Measurements from ENCODE around the gene PRICKLE3. TPM values are rescaled to one million over a fixed set of nuclear protein-coding genes. Genes with fewer than 3 reads are reported as not detected.
"Not testable (repeated sequence)": the region's sequence is repeated elsewhere in the genome, so short reads cannot be mapped to it uniquely, and the experiment has no call there.

PRICKLE3 gene
- total RNA-seq, 1 donor from 2014 or later, result 9.9 TPM

DNA sequence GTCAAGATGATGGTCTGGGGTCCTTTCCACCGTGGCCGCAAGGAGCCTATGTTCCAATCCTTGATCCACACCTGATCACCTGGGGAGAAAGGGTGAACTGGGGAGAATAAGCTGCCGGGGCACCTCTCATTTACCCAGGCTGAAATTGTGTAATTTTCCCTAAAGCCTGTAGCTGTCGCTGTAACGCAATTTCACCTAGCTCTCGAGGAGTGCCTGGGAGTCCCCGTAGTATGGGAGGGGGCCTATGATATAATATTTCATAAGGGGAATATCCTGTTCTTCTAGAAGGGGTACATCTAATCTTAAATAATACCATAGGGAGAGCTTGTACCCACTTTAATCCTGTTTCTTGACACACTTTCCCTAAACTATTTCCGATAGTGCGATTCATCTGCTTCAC, 43.9 kb downstream of the PRICKLE3 start:
- ATAC-seq; intact Hi-C loops (cut with DNase I); DNase-seq (ENCODE audit: low spot score): not testable (repeated sequence)

DNA sequence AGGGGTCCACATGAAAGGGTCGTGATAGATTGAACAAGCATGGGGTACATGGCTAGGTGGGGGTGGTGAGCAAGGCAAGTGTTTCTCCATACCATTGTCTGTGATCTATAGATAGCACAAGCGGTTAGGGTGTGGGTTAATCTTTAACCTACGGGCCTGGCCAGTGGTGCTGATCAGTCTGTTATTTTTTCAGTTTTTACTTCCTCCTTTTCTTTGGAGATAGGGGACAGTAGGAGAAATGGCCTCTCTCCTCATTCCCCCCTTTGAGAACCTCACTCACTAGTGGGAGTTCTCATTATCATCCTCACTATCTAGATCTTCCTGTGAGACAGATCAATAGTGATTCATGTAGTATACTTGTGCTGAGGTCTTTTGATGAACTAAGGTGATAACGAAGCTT, 46.5 kb downstream of the PRICKLE3 start:
- ATAC-seq (no peak), DNase-seq (ENCODE audit: low spot score) (no peak)
- intact Hi-C loops (cut with DNase I), result no loop called here

DNA sequence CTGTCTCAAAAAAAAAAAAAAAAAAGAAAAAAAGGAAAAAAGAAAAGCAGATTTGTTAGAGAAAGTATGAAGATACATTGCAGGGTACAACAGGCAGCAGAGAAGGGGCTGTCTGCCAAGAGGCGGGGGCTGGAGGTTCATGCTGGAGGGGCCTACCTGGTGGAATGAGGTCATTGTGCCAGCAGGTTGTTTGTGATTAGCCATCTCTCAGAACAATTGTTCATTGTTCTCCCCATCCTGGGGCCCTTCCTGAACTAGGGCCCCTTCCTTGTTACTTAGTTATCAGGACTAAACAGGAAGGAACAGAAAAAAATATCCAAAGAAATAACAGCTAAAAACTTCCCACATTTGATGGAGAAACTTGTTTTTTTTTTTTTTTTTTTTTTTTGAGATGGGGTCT, 48.7 kb downstream of the PRICKLE3 start:
- ATAC-seq (no peak), DNase-seq (ENCODE audit: low spot score) (no peak)
- intact Hi-C loops (cut with DNase I), result no loop called here

DNA sequence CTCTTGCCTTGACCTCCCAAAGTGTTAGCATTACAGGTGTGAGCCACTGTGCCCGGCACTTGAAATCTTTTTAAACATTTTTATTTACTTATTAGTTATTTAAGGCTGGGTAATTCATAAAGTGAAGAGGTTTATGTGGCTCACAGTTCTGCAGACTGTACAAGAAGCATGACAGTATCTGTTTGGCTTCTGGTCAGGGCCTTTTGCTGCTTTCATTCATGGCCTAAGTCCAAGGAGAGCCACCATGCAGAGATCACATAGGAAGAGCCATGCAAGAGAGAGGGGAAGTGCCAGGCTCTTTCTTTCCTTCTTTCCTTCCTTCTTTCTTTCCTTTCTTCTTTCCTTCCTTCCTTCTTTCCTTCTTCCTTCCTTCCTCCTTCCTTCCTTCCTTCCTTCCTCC, 52.4 kb downstream of the PRICKLE3 start:
- intact Hi-C loops (cut with DNase I), result no loop called here
- ATAC-seq, result no peak
- DNase-seq (ENCODE audit: low spot score), result no peak

DNA sequence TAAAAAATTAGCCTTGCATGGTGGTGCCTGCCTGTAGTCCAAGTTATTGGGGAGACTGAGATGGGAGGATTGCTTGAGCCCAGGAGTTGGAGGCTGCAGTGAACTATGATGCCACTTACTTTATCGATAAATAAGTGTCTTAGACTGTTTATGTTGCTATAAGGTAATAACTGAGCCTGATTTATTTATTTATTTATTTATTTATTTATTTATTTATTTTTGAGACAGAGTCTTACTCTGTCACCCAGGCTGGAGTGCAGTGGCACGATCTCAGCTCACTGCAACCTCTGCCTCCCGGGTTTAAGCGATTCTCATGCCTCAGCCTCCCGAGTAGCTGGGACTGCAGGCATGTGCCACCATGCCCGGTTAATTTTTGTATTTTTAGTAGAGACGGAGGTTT, 53.9 kb downstream of the PRICKLE3 start:
- ATAC-seq; DNase-seq (ENCODE audit: low spot score); intact Hi-C loops (cut with DNase I): not testable (repeated sequence)

DNA sequence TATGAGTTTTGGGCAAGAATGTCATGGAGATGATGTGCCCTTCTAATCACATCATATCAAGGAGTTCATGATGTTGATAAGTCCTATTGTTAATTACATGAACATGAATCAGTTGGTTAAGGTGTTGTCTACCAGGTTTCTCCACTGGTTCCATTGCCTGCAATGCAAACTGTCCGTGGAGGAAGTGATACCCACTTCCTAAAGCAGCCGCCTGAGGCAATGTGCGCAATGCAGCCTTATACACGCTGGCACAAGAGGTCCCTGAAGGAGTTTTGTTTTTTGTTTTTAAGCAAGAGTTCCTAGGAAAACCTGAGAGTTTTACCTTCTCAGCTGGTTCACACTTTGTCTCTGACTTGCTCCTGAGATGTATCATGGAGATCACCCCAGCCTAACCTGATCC, 56.7 kb downstream of the PRICKLE3 start:
- DNase-seq (ENCODE audit: low spot score) (no peak), ATAC-seq (no peak)
- intact Hi-C loops (cut with DNase I), result no loop called here

DNA sequence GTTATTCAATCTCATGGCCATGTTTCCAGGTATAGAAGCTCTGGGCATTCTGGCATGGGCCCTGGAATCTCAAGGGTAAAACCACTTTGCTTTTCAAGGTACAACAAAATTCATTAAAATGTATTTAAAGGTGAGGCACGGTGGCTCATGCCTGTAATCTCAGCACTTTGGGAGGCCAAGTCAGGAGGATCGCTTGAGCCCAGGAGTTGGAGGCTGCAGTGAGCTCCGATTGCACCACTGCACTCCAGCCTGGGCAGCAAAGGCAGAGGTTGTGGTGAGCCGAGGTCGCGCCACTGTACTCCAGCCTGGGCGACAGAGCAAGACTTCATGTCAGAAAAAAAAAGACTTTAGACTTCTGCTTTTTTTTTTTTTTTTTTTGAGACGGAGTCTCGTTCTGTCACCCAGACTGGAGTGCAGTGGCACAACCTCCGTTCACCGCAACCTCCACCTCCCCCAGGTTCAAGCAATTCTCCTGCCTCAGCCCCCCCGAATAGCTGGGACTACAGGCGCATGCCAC, 58.4 kb downstream of the PRICKLE3 start:
- intact Hi-C loops (cut with DNase I); ATAC-seq; DNase-seq (ENCODE audit: low spot score): not testable (repeated sequence)

Other genes with a start within 250 kb of the PRICKLE3 start
- 50.5 TPM for gene OTUD5, start 228.8 kb downstream of the PRICKLE3 start, total RNA-seq
- 2.5 TPM for gene KCND1, start 214.5 kb downstream of the PRICKLE3 start, total RNA-seq
- gene GRIPAP1, start 184.1 kb downstream of the PRICKLE3 start, total RNA-seq, result 53.5 TPM
- 69.0 TPM for gene TFE3, start 143.0 kb downstream of the PRICKLE3 start, total RNA-seq
- 7.9 TPM for gene CCDC120, start 127.4 kb downstream of the PRICKLE3 start, total RNA-seq
- 29.6 TPM for gene PRAF2, start 112.4 kb downstream of the PRICKLE3 start, total RNA-seq
- 70.9 TPM for gene WDR45, start 106.5 kb downstream of the PRICKLE3 start, total RNA-seq
- 20.5 TPM for gene GPKOW, start 62.6 kb downstream of the PRICKLE3 start, total RNA-seq
- 1.0 TPM for gene MAGIX, start 23.6 kb downstream of the PRICKLE3 start, total RNA-seq
- 103 TPM for gene PLP2, start 14.5 kb downstream of the PRICKLE3 start, total RNA-seq
- 4.2 TPM for gene SYP, start 13.8 kb upstream of the PRICKLE3 start, total RNA-seq
- gene CACNA1F, start 47.0 kb upstream of the PRICKLE3 start, total RNA-seq, result 0.22 TPM
- 12.3 TPM for gene CCDC22, start 49.1 kb upstream of the PRICKLE3 start, total RNA-seq
- gene FOXP3, start 78.3 kb upstream of the PRICKLE3 start, total RNA-seq, result 0.13 TPM
- 9.9 TPM for gene PPP1R3F, start 83.4 kb upstream of the PRICKLE3 start, total RNA-seq
- gene GAGE10, start 117.3 kb upstream of the PRICKLE3 start, total RNA-seq, result not detected
- not detected for gene GAGE12J, start 135.7 kb upstream of the PRICKLE3 start, total RNA-seq
- not detected for gene GAGE13, start 145.2 kb upstream of the PRICKLE3 start, total RNA-seq